Ureter (tissue), 1 donor: Measurements from ENCODE around the gene CAGE1. TPM values are rescaled to one million over a fixed set of nuclear protein-coding genes. Genes with fewer than 3 reads are reported as not detected.
"Not testable (repeated sequence)": the region's sequence is repeated elsewhere in the genome, so short reads cannot be mapped to it uniquely, and the experiment has no call there.

Experiments
- DNase-seq: peaks from one replicate; pipeline ENCODE4 v3.0.0-alpha.2; 2020; ENCODE audit warnings: low spot score
- total RNA-seq: library from RNA; stranded (reverse); gene quantifications from one replicate; pipeline ENCODE4 v1.2.4, GENCODE V29; 2023
- donor health status: DM: yes; HTN: yes; CAD: no.

The CAGE1 gene
- total RNA-seq, 1 donor from 2014 or later = not detected

DNA sequence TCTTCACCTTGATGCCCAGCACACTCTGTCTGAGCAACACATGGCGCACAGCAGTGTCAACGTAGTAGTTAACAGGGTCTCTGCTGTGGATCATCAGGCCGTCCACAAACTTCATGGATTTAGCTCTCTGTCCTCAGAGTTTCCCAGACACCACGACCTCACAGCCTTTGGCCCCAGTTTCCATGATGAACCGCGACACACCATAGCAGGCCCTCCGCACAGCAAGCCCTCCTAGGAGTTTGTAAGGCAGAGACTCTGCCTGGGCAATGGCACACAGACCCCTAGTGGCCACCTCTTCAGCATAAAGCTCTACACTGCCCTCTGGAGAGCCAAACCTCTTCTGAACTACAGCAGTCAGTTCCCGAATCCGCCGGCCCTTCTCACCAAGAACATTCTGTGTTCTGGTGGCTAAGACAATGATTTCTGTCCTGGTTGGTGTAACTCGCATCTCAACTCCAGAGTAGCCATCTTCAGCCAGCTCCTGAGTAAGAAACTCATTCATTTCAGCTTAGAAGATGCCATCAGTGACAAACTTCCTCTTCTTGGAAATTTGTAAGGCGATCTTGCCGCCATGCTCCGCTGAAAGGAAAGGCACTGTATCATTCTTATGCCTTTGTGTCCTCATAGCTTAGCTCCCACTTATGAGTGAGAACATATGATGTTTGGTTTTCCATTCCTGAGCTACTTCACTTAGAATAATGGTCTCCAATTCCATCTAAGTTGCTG, 50.4 kb downstream of the CAGE1 start:
- DNase-seq = not testable (repeated sequence)

DNA sequence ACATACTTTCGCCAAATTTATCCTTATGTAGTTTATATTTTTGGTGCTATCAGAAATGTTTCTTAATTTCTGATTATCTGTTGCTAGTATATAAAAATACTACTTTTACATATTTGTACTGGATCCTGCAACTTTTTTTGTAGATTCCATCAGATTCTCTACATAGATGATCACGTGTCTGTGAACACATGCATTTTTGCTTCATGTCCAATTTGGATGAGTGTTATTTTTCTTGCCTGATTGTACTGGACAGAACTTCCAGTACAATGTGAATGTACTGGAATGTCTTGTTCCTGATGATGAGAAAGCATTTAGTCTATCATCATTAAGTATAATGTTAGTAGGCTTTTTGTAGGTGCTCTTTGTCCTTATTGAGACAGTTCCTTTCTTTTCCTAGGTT, 51.5 kb downstream of the CAGE1 start:
- no peak for DNase-seq

- DNase-seq = no peak
These were observed 54.0 kb downstream of the CAGE1 start for GRCh38 chr6:7335519-7335918.

DNA sequence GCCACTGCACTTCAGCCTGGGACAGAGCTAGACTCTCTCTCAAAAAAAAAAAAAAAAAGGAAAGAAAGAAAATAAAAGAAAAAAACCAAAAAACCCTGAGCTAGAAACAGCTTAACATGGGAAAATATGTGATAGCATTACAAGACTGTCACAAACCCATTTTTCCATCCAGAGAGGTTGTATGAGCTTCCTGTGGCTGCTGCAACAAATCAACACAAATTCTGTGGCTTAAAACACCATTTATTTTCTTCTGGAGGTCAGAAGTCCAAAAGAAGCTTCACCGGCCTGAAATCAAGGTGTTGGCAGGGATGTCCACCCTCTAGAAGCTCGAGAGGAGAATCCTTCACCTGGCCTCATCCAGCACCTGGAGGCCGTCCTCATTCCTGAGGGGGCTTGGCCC, 54.9 kb downstream of the CAGE1 start:
- DNase-seq = no peak

DNA sequence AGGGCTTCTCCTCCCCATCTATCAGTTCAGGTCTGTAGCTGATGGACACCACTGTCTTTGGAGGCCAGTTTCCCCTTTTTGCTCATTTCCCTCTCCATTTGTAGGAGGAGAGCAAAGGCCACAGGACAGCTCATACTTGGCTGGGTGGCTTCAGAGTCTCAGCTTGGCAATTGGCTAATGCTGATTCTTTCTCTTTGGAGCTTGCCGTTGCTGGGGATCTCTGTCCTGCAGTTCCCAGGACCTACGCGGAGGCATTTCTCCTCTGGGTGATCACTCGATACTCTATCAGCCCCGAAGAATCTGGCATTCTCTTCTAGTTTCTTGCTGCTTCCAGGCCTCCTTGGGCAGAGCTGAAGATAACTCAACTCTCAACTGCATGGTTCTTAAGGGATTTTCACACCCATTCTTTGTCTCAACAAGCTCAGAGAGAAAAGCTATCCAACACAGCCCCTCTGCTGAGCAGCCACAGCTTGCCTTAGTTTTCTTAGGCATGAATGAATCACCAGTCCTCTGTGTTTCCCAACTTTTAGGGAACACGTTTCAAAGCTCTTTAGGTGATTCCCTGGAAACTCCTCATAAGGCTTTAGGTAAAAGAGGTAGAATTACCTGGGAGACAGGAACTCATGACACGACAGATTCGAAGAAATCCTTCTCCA, 57.3 kb downstream of the CAGE1 start:
- DNase-seq = no peak

DNA sequence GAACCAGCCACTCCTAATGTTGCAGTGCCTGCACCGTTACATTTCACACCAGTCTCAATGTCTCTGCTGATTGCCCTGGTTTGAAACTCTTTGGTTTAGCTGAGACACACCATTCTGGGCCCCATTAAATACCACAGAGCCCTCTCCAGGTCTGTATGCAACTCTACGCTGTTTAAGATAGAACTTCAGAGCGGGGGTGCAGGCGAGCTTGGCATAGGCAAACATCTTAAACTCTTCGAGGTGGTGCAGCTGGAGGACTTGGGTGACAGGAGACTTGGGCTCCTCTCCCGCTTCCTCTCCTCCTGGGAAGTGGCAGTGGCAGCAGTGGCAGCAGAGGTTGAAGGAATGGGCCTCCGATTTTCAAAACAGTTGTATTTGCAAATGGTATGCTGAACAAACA, 58.1 kb downstream of the CAGE1 start:
- DNase-seq = no peak

GRCh38 chr6:7328243-7328642, 61.3 kb downstream of the CAGE1 start:
- DNase-seq = no peak

GRCh38 chr6:7325750-7326149, 63.8 kb downstream of the CAGE1 start:
- DNase-seq = no peak

GRCh38 chr6:7324520-7324919, 65.0 kb downstream of the CAGE1 start:
- no peak for DNase-seq

DNA sequence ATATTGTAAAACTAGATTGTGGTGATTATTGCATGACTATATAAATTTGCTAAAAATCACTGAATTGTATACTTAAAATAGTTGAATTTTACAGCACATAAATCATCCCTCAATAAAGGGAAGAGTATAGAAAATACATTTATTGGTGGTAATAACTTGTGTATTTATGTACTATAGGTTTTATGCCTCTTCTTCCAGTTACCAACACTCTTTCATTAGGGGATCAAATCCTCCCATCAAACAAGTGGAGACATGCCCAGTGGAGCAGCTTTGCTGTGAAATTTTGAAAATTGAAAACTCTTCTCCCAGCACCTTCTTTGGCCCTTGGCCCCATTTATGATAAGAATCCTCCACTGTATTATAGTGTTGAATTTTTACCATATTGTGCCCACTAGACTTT, 66.5 kb downstream of the CAGE1 start:
- no peak for DNase-seq

DNA sequence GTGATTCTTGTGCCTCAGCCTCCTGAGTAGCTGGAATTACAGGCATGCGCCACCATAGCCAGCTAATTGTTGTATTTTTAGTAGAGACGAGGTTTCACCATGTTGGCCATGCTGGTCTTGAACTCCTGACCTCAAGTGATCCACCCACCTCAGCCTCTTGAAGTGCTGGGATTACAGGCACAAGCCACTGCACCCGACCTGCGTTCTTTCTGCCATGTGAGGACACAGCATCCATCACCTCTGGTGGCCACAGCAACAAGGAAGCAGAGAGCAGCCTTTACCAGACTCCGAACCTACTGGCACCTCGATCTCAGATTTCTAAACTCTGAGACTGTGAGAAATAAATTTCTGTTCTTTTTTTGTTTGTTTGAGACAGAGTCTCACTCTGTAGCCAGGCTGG, 67.7 kb downstream of the CAGE1 start:
- not testable (repeated sequence) for DNase-seq

- DNase-seq = not testable (repeated sequence)
These were observed 70.1 kb downstream of the CAGE1 start for GRCh38 chr6:7319406-7319805.

- DNase-seq = no peak
These were observed 72.0 kb downstream of the CAGE1 start for GRCh38 chr6:7317538-7317937.

DNA sequence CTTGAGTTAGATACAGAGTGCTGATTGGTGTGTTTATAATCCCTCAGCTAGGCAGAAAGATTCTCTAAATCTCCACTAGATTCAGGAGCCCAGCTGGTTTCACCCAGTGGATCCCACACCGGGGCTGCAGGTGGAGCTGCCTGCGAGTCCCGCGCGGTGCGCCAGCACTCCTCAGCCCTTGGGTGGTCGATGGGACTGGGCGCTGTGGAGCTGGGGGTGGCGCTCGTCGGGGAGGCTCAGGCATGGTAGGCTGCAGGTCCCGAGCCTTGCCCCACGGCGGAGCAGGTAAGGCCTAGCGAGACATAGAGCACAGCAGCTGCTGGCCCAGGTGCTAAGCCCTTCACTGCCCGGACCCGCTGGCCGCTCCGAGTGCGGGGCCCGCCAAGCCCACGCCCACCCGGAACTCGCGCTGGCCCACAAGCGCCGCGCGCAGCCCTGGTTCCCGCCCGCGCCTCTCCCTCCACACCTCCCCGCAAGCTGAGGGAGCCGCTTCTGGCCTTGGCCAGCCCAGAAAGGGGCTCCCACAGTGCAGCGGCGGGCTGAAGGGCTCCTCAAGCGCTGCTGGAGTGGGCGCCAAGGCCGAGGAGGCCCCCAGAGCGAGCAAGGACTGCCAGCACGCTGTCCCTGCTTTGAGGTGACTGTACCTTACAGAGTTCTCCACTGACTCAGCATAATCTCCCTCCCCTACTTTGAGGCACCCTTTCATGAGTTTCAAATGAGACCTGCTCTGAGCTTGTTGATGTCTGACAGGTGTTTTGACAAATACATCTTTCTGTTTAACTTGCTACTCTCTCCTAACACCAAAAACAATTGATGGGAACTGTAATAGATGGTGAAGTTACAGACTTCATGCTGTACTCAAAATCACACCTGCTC, 72.6 kb downstream of the CAGE1 start:
- no peak for DNase-seq

DNA sequence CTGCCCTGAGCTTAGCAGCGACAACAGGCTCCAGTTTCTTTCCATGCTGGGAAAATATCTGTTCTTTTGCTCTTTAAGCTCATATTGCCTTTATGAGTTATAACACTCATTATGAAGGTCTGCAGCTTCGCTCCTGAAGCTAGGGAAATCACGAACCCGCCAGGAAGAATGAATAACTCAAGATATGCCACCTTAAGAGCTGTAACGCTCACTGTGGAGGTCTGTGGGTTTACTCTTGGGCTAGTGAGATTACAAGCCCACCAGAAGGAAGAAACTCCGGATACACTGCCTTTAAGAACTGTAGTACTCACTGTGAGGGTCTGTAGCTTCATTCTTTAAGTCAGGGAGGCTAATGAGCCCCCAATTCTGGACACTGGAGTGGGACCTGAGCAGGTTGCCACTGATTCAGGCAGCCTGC, 73.6 kb downstream of the CAGE1 start:
- no peak for DNase-seq

DNA sequence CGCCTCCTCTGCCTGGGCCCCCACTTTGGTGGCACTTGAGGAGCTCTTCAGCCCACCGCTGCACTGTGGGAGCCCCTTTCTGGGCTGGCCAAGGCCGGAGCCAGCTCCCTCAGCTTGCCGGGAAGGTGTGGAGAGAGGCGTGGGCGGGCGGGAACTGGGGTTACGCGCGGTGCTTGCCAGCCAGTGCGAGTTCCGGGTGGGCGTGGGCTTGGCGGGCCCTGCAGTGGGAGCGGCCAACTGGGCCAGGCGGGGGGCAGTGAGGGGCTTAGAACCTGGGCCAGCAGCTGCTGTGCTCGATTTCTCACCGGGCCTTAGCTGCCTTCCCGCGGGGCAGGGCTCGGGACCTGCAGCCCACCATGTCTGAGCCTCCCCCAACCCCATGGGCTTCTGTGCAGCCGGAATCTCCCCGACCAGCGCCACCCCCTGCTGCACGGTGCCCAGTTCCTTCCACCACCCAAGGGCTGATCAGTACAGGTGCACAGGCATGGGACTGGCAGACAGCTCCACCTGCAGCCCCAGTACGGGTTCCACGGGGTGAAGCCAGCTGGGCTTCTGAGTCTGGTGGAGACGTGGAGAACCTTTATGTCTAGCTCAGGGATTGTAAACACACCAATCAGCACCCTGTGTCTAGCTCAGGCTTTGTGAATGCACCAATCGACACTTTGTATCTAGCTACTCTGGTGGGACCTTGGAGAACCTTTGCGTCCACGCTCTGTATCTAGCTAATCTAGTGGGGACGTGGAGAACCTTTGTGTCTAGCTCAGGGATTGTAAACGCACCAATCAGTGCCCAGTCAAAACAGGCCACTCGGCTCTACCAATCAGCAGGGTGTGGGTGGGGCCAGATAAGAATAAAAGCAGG, 74.2 kb downstream of the CAGE1 start:
- not testable (repeated sequence) for DNase-seq

- DNase-seq = no peak
These were observed 75.1 kb downstream of the CAGE1 start for GRCh38 chr6:7314414-7314813.

- no peak for DNase-seq
These were observed 75.9 kb downstream of the CAGE1 start for GRCh38 chr6:7313505-7314165.

DNA sequence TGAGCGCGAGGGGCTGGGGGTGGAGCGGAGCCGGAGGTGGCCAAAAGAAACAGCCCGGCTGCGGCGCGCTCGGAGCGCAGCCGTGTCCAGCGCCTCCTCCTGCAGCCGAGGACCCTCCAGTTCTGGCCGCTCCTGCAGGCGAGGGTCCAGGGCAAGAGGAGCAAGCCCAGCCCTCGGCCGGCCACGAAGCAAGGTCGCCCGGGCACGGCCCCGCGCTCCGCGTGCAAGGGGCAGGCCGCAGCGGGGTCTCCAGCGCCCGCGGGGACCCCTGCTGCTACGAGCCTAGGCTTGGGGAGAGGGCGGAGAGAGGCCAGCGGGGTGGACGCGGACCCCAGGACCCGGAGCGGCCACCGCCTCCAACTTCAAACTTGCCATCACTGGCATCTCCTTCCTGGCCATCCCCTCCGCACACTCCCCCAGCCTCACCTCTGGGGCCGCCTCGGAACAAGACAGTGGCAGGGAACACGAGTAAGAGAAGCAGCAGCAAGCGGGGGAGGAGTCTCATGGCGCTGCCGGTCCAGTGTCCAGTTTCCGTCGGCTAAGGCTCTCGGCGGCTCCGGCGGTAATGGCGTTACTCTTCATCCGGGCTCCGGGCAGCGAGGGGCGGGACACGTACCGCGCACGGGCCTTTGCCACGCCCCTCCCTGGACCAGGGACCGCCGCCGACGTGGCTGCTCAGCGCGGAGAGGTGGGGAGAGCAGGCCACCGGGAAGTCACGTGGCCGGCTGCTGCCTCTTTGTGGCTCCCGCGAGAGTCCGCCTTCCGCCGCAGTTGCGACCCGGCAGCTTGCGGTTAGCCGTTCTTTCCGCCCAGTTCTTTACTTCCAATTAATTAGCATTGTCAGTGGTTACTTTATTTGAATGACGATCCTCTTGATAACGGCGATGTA, 76.7 kb downstream of the CAGE1 start, which contains the start of gene SSR1:
Gene SSR1 (minus strand): TSS at position 584 of the 889 bp plus-strand sequence. CDS start 79 bp downstream, at position 505.
- DNase-seq = peak; percentile 97
